Endothelial cell of umbilical vein (primary cell): ENCODE results near the gene ENHO.

Source experiments
- CTCF ChIP-seq, 2 donors: IDR thresholded peaks; 1 replicate in 1 of 2; 2 replicates in 1 of 2; pipeline ENCODE4 v1.5.1; 2011; ENCODE audit warnings: low read length in 2 of 2, mild to moderate bottlenecking in 2 of 2, moderate library complexity in 2 of 2, control low read depth in 1 of 2, inconsistent platforms in 1 of 2, low read depth in 1 of 2; ENCODE audit not compliant: insufficient read depth in 1 of 2; ENCODE audit errors: extremely low read depth in 1 of 2
- GATA2 ChIP-seq: IDR thresholded peaks from 2 replicates; pipeline ENCODE4 v1.7.0; 2011; ENCODE audit warnings: low read depth, mild to moderate bottlenecking, moderate library complexity, mixed read lengths, low read length; ENCODE audit not compliant: insufficient read length, insufficient read depth
- POLR2A ChIP-seq: IDR thresholded peaks from 2 replicates; pipeline ENCODE4 v1.6.1; 2012; ENCODE audit warnings: low read depth, mild to moderate bottlenecking, control low read depth, low read length
- POLR2AphosphoS5 ChIP-seq: IDR thresholded peaks from 2 replicates; pipeline ENCODE4 v1.6.1; 2012; ENCODE audit warnings: low read depth, mild to moderate bottlenecking, control low read depth, low read length, moderate library complexity; ENCODE audit not compliant: insufficient read depth

- no peak for TF ChIP-seq CTCF (IDR thresholded peaks at IDR 0.05; ENCODE audit: extremely low read depth in 1 of 2, insufficient read depth in 1 of 2, low read depth in 1 of 2, low read length in 2 of 2)
- TF ChIP-seq POLR2A, result no peak
- no peak for TF ChIP-seq GATA2
- no peak for TF ChIP-seq POLR2AphosphoS5
Measured at GRCh38 chr9:34507556-34507955, 15.2 kb downstream of the ENHO start.
